ENCODE measurements around the gene CYB5D1.
"Not testable (repeated sequence)": the region's sequence is repeated elsewhere in the genome, so short reads cannot be mapped to it uniquely, and the experiment has no call there.

The CYB5D1 gene

DNA sequence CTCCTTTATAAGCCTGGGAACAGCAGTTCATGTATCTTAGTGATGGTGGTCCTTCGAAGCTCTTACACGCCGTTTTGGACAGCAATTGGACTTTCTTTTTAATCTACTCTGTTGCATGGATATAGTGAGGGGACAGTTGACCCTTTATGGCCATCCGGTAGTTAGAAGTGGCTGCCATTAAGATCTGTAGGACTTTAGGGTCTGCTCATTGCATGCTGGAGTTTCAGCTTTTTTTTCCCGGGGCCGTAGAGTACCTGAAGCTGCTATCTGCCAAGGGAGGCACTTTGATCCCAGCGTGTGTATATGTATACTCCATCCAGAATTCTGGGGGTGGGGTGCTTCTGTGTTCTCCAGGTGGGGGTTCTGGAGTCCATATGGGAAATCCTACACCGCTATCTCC, 1.2 kb downstream of the CYB5D1 start:
- no peak for DNase-seq

DNA sequence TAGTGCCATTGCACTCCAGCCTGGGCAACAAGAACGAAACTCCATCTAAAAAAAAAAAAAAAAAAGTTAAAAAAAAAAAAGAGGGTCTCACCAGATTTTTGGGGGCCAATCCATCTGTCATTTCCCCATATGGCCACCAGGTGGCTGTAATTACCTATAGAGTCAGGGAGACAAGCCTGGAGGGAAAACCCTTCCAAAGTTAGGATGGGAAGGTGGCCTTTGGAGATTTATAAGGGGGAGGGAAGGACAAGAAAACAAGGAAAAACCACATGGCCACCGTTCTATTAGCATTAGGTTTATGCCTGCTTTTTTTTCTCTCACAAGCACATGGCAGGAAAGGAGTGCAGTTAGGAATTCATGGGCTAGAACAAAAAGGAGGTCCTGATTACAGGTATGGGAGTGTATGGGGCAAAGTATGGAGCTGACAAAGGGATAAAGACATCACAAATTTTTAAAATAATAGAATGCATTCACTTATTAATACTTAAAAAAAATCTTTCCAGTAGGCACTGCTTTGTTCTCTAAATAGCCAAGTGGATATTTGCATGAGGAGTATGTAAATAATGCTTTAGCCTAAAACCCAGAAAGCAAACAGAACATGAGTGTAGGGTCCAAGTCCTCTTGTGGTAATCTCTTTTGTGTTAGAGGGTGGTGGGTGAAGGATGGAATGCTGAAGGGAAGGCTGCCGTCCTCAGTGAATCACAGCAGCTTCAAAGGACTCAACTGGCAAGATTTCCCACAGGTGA, 5.1 kb downstream of the CYB5D1 start:
- DNase-seq, result no peak

DNA sequence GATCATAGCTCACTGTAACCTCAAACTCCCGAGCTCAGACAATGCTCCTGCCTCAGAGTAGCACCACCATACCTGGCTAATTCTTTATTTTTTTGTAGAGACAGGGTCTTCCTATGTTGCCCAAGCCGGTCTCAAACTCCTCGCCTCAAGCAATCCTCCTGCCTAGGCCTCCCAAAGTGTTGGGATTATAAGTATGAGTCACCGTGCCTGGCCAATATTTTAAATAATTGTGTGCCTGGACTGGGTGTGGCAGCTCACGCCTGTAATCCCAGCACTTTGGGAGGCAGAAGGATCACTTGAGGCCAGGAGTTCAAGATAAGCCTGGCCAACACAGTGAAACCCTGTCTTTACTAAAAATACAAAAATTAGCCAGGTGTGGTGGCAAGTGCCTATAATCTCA, 6.6 kb downstream of the CYB5D1 start:
- not testable (repeated sequence) for DNase-seq

DNA sequence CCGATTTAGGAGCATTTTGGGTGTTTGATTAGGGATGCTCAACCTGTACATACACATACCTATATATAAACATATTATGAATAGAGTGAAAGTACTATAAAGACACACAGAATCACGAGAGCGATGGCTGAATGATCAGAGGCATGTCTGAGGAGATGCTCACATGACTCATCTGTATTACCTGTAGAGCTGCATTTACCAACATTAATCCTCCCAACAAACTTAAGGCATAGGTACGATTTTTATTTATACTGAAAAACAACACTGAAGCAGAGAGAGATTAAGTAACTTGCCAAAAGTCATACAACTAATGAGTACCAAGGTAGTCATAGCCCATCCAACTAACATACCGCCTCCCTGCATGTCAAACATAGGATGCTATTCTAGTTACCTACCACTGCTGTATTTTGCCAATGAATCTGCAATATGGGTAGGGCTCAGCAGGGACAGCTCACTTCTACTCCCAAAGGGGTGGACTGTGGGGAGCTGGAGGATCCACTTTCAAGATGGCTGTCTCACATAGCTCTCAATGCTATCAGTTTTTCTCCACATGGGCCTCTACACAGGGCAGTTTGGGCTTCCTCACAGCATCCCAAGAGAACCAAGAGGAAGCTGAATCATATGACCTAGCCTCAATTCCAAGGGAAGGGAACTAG, 7.3 kb downstream of the CYB5D1 start:
- DNase-seq, result no peak

DNA sequence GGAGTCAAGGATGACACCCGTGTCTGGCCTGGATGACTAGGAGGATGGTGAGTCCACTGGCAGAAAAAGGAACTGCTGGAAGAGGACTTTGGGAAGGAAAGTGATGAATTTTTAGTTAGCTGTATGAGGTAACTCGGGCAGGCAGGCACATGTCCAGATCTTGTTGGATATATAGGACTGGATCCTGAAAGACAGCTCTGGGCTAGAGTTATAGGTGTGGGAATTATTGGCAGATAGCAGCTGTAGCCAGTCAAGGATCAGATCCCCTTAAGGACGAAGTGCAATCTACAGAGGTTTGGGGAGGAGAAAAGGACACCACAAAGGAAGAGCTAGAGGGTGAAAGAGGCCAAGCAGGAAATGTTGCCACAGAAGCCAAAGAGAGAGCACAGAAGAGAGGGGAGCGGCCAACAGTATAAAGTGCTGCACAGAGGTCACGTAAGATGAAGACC, 10.1 kb downstream of the CYB5D1 start:
- no peak for DNase-seq

DNA sequence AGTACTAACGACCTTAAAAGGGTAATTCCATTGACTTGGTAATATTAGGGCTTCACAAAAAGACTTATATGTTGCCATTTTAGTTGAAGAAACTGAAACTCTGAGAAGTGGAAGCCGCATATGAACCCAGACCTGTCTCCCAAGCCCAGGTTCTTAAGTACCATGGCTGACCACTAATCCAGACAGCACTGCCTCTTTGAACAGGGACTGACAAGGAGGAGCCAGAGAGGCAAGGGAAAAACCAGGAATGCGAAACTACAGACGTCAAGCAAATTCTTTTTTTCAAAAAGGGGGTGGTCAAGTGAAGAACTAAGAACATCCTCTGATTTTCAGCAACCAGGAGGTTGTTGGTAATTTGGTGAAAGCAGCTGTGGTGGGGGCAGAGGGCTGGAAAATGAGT, 15.2 kb downstream of the CYB5D1 start:
- no peak for DNase-seq

DNA sequence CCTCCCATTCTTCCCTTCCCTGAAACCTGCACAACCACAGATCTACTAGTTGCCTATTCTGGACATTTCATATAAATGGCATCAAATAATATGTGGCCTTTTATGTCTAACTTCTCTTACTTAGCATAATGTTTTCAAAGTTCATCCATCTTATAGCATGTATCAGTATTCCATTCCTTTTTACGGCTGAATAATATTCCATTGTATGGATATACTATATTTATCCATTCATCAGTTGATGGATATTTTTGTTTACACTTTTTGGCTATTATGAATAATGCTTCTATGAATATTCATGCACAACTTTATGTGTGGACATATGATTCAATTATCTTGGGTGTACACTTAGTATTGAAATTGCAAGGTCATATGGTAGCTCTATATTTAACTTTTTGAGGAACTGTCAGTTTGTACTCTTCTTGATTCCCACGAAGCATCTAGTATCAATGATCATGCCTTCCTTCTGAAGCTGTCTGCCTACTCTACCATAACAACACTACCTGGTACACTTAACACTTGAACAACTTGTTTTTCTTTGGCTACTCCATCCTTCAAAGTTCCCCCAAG, 18.1 kb downstream of the CYB5D1 start:
- no peak for DNase-seq

DNA sequence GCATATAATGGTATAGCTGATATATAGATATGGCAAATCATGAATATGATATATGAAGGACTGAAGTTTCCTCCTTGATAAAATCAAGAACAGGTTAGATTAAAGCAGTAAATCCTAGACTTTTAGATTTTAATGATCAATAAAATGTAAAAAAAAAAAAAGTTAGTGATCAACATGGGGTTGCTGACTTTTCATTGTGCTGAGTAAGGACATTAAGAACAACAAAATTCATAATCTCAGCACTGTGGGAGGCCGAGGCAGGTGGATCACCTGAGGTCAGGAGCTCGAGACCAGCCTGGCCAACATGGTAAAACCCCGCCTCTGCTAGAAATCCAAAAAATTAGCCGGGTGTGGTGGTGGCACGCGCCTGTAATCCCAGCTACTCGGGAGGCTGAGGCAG, 20.4 kb downstream of the CYB5D1 start:
- DNase-seq, result no peak

DNA sequence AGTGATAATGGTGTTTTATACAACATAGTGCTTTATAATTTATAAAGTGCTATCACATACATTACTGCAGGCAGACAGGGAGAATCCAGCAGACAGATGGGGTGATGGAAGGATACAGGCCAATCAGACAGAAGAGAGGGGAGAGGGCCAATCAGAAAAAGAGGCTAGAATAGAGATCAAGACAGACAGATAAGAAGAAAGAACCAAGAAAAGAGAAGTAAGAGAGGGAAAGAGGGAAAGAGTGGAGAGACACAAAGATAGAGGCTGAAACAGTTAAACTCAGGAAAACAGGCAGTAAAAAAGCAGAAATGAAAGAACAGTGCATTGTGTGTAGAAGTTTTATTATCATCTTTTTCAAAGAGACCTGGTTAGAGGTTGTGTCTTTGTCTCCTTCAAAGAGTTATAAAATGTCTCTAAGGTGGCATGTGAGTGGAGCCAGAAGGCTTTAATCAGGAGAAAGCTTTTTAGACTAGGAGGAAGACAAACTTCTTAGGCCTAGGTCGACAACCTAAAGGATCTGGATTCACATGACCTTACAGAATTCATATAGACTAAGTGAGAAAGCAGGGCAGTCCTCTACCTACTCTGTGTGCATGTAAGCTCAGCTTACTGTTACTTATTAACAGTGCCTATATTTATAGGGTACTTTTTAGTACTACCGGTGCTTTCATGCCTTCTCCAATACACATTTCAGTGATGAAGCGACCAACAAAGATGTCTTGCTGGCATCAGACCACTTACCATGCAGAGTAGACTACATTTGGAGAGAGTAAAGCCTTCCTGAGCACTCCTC, 22.5 kb downstream of the CYB5D1 start:
- no peak for DNase-seq

DNA sequence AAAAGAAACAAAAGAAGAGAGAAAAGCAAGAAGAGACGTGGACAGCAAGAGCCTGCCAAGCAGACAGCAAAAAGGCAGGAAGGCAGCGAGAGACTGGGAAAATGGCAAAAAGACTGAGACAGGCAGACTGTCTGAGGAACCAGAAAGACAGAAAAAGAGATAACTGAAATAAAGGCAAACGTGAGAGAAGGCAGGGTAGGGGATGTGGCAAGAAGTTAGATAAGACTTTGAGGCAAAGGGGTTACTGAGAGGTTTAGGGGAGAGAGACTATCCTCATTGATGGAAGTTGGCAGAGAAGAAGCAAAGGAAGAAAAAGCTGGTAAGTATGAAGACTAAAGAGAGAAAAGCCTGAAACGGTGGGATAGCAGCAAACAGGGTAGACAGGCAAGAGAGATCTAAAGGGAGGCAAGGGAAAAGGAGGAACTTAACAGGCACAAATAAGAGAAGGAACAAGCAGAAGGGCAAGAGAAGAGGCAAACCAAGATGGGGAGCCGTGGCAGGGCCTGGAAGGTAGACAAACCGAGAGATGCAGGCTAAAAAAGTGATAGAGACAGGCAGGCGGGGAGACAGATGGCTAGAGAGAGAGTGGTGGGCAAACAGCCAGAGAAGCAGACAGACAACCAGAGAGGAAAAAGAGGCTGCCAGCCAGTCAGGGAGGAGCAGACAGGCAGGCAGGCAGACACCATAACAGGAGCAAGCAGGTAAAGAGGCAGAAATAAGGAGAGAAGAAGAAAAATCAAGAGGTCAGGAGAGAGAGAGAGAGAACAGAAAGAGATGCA, 23.7 kb downstream of the CYB5D1 start:
- no peak for DNase-seq

DNA sequence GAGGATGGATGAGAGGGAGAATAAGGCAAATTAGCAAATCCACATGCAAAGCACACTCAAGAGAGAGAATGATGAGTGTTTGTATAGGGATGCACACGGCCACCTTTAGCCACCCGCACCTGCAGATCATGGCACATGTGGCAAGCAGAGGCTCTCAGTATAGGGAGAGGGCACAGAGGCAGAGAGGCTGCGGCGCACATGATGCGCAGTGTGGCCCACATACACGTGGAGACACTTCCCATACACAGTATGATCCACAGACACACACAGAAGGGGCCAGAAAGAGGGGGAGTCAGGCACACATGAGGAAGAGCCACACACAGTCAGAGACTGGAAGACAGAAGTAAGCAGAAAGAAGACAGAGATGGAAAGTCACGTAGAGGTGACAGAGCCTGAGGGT, 24.3 kb downstream of the CYB5D1 start:
- no peak for DNase-seq

DNA sequence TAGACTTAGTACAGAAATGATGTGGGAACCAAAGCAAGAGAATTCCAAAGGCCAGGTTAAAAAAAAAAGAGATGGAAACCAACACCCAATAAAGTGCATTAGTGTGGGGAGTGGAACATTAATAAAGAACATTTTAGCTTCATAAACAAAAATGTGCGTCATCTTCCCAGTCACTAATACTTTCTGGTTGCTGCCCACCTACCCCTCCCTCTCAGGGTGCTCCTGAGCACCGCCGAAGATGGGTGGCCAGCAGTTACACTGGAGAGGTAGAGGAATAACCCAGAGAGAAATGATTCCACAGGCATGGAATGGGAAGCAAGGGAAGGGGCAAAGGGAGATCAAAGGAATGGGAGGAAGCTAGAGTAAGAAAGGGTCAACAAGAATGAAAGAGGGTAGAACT, 24.8 kb downstream of the CYB5D1 start:
- DNase-seq, result no peak

DNA sequence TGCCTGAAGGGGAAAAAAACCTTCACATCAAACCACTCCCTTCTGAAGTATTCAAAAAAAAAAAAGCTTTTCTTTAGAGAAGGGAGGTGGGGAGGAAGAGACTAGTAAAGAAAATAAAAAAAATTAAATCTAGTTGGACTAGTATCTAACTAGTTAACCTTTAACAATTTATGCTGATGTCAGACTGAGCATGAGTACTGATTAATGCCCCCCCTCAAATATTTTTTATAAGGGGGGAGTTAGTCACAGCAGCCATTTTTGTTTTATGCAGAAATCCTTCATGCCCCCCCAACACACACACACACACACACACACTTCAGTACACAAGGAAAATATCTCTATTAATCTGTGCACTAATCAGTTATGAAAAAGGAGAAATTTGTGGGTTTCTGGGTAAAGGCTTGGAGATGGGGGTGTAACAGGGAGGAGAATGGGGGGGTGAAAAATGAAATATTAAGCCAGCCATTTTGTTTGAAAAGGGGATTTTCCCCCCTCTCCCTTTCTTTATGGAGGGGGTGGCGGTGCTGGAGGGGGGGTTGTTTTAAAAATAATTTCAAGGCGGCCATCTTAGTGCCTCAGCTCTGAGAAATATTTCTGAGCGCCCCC, 26.1 kb downstream of the CYB5D1 start:
- no peak for DNase-seq

DNA sequence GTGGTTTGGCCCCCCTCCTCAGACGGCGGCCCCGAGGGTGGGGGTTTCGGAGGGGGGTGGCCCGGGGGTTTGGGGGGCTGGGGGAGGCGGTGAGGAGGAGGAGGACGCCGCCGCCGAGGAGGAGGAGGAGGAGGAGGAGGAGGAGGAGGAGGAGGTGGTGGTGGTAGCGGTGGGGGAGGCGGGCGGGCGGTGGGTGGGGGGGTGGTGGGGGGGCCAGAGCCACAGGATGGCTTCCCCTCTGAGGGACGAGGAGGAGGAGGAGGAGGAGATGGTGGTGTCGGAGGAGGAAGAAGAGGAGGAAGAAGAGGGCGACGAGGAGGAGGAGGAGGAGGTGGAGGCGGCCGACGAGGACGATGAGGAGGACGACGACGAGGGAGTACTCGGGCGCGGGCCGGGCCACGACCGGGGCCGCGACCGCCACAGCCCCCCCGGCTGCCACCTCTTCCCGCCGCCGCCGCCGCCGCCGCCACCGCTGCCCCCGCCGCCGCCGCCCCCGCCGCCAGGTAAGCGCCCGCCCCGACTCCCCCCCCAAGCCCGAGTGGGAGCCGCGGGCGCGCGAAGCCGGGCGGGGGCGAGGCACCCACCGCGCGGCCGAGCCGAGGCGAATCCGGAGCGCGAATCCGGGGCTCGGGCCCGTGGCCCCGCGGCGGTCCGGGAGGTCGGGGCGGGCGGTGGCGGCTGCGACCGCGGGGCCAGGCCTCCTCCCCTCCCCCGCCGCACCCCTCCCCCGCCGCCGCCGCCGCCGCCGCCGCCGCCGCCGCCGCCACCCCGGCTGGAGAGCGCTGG, 27.0 kb downstream of the CYB5D1 start:
- no peak for DNase-seq

DNA sequence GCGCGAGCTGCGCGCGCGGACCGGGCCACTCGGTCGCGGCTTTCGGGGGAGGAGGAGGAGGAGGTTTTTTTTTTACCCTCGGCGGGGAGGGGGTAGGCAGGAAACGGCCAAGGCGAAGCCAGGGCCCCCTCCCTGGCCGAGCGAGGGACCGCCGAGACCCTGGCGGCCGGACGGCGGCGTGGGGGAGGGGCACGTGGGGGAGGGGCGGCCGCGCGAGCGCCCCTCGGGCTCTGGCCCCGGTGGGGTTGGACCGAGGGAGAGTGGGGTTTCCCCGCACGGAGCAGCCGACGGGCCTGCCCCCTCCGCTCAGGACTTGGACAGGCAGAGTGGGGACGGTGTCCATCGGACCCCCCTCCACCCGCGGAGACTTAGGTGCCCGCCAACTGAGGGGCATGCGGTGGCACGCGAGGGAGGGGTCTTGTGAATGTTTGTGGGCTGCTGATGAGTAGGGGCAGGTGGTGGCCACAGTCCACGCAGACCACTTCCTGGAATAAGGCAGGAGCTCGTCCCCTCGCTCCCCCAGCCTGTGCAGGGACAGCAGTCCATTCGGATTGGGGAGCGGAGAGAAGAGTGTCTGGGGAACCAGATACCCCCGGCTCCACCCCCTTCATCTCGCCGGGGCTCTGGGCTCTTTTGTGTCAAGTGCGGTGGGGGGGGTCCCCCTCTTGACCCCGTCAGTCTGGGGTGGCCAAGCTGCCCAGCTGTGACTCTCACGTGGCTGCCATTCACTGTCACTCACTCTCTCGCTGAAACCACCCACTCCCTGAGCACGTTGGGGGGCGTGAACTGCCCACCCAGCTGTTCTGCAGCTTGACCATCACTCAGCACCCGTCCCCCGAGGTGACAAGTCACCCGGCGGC, 27.8 kb downstream of the CYB5D1 start:
- DNase-seq, result peak; percentile 67

DNA sequence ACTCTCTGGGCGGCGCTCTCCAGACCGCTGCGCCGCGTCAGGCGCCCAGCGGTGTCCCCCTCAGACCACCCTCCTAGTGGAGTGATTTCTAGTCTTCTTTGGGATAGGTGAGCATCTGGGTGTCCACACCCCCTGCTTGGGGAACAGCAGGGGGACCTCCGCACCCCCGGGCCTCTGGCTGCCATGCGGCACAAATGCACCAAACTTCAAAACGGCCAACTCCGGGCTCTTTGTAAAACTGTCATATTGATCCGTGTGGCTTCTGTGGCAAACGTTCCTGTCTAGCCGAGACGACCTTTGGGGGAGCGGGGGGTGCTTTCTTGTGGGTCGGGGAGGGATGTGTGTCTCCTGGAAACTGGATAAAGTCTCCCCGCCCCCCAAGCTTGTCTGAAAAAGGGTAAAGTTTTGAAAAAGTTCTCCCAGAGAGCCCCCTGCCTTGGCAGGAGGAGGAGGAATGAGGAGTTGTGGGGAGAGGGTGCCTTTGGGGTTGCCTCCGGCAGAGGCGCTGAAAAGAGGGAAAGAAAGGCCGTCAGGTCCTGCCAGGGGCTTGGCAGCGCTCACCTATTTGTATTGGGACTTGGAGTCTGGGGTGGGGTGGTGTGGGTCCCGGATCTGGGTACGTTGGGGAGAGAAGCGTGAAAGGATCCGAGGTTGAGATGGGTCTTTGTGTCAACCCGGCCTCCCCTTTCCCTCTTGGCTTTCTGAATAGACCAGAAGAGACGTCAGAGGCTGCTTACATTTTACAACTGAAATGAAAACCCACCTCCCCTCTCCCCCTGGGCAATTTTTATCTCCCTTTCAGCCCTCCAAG, 28.6 kb downstream of the CYB5D1 start:
- DNase-seq, result peak; percentile 17

DNA sequence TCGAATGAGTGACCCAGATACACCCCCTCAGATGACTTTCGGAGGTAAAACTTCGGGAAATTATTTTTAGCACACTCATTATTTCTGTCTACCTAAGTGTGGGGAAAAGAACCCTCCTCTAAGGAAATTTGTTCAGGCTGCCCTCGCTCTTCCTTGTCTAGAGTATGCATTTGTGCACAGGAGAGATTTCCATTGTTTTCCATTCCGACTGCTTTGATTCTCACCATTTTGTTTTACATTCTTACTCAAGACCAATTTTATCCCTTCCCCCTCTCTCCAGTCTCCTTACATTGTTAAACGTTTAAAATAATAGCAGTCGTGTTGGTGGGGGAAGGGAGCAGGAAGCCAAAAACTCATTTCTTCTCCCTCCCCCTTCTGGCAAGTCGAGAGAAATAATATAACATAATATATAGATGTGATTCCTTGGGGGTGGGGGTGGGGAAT, 29.3 kb downstream of the CYB5D1 start:
- DNase-seq, result no peak

DNA sequence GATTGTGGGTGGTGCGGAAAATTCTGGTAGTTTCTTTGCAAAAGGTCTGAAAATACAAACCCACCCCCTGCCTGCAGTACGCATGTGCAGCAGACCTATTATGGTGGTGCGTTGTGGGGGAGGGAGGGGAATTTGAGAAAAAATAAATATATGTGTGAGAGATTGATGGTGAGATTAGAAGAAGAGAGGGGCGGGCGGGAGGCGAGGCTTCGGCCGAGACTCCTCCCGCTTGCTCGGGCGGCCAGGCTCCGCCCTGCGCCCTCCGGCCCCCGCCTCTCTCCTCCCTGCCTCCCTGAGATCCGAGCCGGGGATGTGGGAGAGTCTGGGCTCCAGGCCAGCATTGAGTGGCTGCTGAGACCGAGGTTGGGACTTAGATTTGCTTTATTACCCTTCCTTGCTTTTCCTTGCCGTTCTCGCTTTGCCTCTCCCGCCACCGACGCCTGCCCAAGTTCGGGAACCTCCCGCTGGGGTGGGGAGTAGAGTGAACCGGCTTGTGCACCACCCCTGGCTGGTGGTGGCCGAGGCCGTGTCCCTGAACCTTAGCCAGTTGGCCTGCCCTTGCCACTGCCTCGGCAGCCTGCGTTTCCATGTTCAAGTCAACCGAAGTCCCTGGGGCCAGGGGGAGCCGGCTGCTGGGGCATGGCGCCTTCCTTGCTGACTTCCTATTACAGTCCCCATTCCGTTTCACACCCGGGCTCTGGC, 29.8 kb downstream of the CYB5D1 start:
- DNase-seq, result peak; percentile 60

All from NK-92 treated with Interleukin-12 subunit alpha and Interleukin-12 subunit beta, amount 100 ng/mL, for 24 hours (cell line).